NCI-H446 treated with DMSO at 0.1 percent for 48 hours (cell line): ENCODE data around the gene NRF1.
"Not testable (repeated sequence)": the region's sequence is repeated elsewhere in the genome, so short reads cannot be mapped to it uniquely, and the experiment has no call there.

Experiments used
- DNase-seq: peaks from one replicate; lab custom pipeline; 2025; lab: John Stamatoyannopoulos, UW

The NRF1 gene

DNA sequence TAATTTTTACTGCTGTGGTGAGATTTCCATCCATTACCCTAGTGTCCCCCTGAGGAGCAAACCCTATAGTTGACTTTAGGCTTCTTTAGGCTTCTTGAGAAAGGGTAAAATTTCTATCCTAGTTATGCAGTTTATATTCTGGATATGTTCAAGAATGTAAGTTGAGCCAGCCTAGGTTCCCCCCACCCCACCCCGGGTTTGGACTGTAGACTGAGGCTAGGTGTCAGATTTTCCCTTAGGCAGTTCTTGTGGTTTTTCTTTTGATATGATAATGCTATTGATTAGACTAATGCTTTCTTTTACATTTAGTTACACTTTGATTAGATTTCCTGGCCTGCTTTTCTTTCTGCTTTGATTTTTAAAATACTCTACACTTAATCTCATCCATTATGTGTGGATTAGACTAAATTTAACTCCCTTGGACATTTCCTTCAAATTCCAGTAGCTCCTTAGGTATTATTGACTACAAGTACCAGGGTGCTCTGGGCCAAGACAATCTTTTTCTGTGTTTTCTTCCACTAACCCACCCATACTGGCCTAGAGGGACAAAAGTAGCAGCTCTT is 37.7 kb downstream of the NRF1 start:
- DNase-seq = no peak

DNA sequence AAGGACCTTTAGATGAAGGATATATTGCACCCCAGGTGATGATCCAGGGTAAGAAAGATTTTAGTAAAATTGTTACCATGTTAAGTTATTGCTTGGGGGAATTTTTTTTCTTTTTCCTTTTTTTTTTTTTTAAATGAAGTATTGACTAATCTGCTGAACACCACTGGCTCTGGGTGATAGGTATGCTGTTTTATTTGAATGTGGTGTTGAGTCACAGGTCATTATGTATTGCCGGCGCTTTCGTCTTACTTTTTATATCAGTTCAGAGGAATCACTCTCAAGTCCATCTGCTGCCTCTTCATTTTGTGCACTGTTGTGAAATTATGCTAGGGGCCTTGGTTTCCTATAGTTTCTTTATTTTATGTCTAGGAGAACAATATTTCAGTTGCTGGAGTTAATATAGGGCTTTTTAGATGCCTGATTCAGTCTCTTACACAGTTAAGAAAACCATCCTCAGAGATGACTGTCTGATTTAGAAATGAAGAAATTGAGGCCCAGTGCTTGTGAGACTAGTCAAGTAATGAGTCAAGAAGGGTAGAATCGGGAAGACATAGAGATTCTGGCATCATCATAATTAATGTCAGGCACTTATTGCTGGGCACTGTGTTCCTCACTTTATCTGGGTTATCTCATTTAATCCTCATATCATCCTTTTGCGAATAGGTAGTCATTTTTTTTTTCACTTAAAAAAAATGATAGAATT is 38.7 kb downstream of the NRF1 start:
- DNase-seq = no peak

DNA sequence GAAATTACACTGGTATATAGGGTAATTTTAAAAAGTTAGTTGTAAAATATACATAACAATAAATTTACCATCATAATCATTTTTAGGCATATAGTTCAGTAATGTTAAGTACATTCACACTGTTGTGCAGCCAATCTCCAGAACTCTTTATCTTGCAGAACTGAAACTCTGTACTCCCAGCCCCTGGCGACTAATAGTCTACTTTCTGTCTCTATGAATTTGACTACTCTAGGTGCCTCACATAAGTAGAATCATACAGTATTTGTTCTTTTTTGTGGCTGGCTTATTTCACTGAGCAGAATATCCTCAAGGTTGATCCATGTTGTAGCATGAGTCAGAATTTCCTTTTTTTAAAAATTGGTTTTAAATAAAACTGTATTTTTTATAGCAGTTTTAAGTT is 41.4 kb downstream of the NRF1 start:
- DNase-seq = no peak

DNA sequence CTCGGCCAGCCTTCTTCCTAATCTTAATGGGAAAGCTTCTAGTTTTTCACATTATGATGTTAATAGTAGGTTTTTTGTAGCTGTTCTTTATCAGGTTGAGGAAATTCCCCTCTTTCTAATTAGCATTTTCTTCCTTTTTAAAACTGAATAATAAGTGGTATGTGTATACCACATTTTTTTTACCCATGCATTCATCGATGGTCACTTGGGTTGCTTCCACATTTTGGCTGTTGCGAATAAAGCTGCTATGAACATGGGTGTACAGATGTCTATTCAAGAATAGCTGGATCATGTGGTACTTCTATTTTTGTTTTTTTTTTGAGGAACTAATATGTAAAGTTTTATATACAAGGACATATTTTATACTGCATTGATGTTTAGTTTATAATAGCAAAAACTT is 44.3 kb downstream of the NRF1 start:
- DNase-seq = no peak

DNA sequence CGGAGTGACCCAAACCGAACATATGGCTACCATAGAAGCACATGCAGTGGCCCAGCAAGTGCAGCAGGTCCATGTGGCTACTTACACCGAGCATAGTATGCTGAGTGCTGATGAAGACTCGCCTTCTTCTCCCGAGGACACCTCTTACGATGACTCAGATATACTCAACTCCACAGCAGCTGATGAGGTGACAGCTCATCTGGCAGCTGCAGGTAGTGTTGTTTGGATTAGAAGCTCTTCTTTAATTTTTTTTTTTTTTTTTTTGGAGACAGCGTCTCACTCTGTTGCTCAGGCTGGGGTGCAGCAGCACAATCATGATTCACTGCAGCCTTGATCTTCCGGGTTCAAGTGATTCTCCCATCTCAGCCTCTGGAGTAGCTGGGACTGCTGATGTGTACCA is 45.8 kb downstream of the NRF1 start:
- DNase-seq = no peak

DNA sequence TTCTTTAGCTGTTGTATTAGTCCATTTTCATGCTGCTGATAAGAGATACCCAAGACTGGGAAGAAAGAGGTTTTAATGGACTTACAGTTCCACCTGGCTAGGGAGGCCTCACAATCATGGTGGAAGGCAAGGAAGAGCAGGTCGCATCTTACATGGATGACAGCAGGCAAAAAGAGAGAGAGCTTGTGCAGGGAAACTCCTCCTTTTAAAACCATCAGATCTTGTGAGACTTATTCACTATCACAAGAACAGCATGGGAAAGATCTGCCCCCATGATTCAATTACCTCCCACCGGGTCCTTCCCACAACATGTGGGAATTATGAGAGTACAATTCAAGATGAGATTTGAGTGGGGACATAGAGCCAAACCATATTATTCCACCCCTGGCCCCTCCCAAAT is 48.4 kb downstream of the NRF1 start:
- not testable (repeated sequence) for DNase-seq

DNA sequence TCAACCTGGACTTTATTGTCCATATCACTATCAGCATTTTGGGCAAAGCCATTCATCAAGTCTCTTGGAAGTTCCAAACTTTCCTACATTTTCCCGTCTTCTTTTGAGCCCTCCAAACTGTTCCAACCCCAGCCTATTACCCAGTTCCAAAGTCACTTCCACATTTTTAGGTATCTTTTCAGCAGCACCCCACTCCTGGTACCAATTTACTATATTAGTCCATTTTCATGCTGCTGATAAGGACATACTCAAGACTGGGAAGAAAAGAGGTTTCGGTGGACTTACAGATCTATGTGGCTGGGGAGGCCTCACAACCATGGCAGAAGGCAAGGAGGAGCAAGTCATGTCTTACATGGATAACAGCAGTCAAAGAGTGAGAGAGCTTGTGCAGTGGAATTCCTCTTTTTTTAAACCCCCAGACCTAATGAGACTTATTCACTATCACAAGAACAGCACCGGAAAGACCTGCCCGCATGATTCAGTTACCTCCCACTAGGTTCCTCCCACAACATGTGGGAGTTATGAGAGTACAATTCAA is 50.2 kb downstream of the NRF1 start:
- no peak for DNase-seq

DNA sequence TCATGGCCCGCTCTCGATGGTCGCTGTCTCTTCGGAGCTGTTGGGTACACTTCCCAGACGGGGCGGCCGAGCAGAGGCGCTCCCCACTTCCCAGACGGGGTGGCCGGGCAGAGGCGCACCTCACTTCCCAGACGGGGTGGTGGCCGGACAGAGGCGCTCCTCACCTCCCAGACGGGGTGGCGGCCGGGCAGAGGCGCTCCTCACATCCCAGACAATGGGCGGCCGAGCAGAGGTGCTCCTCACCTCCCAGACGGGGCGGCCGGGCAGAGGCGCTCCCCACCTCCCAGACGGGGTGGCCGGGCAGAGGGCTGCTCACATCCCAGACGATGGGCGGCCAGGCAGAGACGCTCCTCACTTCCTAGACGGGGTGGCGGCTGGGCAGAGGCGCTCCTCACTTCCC is 51.7 kb downstream of the NRF1 start:
- not testable (repeated sequence) for DNase-seq

DNA sequence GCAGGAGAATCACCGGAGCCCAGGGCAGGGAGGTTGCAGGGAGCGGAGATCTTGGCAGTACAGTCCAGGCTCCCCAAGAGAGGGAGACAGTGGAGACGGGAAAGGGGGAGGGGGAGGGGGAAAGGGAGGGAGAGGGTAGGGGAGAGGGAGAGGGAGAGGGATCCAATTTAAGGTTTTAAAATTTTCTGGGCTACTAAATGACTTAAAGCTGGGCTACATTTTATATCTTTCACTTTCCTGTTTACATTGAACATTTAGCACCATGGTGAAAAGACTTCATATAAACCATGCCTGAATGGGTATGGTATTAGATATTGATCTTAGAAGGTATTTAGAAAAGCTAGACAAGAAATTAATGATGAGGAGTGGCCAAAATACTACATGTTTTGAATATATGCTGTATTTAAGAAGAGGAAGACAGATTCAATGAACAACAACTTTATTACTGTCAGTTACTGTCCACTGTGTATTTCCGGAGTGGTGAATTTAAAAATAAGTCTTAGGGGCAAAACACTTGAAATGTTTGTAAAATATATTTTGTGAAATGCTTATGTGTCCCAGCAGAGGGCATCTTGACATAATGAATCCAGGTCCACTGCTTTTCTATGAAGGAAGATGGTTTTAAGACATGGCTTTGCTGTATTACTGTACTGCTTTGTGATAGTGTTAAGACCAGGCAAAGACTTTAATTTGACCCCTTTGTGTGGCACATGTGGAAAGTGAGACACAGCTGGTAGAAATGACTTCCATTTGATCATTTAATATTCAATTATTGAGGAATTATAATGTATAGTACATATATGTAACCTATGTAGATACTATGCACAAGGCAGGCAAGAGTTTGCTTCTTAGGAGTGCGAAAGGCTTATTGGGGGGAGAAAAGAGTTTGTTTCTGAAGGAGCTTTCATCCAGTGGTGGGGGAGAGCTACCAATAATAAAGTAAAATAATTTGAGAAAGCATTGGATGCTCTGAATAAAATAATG is 52.8 kb downstream of the NRF1 start:
- no peak for DNase-seq

DNA sequence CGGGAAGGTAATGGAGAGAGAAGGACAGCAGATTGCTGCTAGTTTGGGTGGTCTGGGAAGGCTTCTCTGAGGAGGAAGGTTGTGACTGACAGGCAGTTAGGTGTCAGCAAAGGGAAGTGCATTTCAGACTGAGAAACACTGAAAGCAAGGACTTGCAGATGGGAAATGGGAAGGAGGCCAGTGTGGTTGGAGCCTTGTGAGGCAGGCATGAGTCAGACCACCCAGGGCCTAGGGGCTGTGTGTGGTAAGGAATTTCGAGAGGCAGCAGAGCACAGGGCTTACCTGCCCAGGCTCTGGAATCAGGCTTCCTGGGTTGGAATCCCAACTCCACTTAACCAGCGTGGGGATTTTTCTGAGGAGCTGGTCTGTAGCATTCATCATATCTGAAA is 53.5 kb downstream of the NRF1 start:
- no peak for DNase-seq

DNA sequence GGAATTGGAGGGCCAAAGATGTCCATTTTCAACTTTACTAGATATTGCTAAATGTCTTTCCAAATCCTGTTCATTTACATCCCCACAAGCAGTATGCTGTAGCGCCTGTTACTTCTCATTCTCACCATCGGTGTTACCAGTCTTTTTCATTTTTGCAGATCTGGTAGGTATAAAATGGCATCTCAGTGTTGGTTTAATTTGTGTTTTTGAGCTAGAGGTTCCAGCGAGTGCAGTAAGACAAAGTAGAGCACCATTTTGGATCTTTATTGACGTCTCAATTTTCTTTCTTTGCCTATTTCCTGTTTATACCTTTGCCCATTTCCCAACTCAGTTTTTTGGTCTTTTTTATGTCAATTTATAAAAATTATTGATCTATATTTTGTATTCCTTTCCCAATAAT is 55.6 kb downstream of the NRF1 start:
- DNase-seq = no peak

DNA sequence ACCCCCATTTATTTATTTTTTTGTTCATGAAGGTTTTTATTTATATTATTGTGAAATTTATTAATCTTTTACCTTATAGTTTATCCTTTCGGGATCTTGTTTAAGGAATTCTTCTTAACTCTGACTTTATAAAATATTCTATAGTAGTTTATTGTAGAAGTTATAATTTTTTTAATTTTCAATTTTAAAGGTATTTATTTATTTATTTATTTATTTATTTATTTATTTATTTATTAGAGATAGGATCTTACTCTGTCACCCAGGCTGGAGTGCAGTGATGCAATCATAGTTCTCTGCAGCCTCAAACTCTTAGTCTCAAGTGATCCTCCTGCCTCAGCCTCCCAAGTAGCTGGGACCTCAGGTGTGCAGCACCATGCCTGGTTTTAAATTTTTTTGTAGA is 56.0 kb downstream of the NRF1 start:
- no peak for DNase-seq

DNA sequence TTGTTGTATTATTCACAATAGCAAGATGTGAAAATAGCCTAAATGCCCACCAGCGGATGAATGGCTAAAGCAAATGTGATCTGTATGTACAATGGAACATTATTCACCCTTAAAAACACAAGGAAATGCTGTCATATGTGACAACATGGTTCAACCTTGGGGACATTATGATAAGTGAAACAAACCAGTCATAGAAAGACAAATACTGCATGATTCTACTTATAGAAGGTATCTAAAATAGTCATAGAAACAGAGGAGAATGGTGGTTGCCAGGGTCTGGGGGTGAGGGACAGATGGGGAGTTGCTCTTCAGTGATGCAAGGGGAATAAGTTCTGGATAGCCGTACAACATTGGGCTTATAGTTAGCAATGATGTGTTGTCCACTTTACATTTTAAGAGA is 58.4 kb downstream of the NRF1 start:
- no peak for DNase-seq

DNA sequence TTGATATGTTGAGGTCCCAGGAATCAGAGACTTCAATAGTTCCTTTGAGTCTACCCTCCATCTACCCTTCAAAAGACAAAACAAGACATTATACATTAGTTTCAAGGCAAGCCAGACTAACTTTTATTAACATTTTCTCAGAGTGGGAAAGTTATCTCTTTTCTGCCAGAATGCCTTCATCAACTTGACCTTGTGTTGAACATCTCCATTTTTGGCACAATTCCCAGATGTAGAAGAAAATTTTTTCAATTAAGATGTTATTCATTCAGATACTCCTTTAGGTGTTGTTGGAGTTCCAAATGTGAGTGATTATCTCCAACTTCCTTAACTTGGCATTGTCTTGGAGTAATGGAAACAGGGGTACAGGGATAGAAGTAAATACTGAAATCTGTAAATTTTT is 59.1 kb downstream of the NRF1 start:
- DNase-seq = no peak

DNA sequence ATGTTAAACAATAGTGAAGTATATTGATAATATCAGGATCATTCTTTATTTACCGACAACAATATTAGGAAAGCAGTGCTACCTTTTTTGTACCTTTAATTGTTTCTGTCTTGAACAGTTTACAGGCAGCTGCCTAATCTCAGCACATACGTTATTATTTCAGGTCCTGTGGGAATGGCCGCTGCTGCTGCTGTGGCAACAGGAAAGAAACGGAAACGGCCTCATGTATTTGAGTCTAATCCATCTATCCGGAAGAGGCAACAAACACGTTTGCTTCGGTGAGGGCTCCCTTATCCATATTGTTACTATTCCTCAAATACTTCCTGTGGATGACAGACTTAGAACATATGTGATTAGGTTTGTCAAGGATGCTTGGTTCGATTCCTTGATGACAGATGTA is 59.7 kb downstream of the NRF1 start:
- DNase-seq = no peak

DNA sequence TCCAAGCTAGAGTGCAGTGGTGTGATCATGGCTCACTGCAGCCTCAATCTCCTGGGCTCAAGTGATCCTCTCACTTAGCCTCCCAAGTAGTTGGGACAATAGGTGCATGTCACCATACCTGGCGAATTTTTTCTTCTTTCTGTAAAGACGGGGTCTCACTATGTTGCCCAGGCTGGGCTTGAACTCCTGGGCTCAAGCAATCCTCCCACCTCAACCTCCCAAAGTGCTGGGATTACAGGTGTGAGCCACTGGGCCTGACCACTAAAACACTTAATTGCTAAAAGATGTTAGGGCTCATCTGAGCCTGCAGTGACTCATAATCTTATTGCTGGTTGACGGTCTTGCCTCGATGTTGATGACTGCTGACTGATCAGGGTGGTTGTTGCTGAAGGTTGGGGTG is 63.0 kb downstream of the NRF1 start:
- not testable (repeated sequence) for DNase-seq

DNA sequence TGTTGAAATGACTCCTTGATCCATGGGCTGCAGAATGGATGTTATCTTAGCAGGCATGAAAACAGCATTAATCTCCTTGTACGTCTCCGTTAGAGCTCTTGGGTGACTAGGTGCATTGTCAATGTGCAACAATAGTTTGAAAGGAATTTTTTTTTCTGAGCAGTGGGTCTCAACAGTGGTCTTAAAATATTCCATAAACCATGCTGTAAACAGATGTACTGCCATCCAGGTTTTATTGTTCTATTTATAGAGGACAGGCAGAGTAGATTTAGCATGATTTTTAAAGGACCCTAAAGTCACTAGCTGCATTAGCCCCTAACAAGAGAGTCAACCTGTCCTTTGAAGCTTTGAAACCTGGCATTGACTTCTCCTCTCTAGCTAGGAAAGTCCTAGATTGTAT is 64.0 kb downstream of the NRF1 start:
- no peak for DNase-seq

DNA sequence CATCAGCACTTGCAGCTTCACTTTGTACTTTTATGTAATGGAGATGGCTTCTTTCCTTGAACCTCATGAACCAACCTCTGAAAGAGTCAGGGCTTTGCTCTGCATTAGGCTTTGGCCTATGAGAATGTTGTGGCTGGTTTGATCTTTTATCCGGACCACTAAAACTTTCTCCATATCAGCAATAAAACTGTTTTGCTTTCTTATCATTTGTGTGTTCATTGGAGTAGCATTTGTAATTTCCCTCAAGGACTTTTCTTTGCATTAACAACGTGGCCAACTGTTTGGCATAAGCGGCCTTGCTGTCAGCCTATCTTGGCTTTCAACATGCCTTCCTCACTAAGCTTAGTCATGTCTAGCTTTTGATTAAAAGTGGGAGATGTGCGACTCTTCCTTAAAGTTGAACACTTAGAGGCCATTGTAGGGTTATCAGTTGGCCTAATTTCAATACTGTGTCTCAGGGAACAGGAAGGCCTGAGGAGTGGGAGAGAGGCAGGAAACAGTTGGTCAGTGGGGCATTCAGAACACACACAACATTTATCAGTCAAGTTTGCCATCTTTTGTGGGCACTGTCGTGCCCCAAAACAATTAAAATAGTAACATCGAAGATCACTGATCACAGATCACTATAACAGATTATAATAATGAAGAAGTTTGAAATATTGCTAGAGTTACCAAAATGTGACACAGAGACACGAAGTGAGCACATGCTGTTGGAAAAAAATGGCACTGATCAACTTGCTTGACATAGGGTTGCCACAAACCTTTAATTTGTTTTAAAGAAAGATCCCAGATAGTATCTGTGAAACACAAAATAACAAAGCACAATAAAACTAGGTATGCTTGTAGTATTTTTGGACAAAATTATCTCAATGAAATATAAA is 64.7 kb downstream of the NRF1 start:
- DNase-seq = no peak

DNA sequence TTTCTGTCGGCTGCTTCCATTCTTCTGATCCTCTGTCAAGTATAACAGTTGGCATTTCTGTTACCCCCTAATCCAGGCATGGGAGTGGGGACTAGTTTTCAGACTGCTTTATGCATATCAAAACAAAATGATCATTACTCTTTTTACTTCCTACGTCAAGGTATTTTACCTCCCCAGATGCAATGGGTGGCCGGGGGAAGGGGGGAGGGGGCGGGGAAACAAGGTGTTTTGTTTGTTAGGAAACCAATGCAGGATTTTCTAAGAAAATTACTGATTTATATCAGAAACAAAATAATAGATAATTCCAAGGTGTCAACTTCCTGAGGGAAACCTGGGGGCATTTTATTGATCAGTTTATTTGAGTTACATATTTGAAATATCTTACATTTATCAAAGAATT is 66.3 kb downstream of the NRF1 start:
- DNase-seq = no peak

DNA sequence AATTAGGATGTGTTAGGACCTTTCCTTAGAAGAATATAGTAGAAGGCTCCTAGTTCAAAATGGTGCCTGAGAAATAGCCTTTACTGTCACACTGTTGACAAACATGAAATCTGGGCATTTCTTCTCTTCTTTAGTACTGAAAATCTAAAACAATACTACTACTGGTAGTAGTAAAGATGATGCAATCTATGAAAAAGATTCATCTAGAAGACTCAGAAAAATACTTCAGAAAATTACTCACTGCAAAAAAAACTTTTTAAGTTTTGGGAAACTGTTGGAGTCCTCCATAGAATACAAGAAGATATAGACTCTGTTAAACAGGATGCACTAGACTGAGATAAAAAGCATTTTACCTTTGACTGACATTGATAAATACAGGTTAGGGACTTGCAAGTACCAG is 67.1 kb downstream of the NRF1 start:
- no peak for DNase-seq

DNA sequence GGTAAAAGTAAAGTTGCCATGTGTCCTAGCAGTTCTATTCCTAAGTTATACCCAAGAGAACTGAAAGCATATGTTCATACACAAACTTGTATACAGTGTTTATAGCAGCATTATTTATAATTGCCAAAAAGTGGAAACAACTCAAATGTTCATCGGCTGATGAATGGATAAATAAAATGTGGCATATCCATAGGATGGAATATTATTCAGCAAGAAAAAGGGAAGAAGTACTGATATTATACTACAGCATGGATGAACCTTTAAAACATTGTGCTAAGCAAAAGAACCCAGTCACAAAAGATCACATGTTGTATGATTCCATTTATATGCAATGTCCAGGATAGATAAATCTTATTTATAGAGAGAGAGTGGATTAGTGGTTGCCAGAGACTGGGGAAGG is 68.9 kb downstream of the NRF1 start:
- DNase-seq = no peak

DNA sequence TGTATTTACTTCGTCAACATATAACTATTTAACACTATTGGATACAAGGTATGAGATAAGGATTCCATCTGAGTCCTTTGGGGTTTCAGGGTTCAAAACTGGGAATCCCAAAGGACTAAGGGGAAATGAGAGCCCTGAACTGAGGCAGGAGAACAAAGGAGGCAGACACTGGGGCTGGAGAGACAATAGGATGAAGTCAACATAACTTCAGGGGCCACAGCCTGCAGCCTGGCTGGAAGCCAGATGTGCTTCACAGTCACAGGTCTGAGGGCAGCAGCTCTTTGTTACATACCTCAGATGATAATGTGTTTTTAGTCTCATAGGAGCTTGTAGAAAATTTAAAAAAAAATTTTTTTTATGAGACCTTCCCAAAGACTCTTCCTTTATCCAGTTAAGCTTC is 73.3 kb downstream of the NRF1 start:
- no peak for DNase-seq
